ENCODE data around the gene GSG1L.

DNA sequence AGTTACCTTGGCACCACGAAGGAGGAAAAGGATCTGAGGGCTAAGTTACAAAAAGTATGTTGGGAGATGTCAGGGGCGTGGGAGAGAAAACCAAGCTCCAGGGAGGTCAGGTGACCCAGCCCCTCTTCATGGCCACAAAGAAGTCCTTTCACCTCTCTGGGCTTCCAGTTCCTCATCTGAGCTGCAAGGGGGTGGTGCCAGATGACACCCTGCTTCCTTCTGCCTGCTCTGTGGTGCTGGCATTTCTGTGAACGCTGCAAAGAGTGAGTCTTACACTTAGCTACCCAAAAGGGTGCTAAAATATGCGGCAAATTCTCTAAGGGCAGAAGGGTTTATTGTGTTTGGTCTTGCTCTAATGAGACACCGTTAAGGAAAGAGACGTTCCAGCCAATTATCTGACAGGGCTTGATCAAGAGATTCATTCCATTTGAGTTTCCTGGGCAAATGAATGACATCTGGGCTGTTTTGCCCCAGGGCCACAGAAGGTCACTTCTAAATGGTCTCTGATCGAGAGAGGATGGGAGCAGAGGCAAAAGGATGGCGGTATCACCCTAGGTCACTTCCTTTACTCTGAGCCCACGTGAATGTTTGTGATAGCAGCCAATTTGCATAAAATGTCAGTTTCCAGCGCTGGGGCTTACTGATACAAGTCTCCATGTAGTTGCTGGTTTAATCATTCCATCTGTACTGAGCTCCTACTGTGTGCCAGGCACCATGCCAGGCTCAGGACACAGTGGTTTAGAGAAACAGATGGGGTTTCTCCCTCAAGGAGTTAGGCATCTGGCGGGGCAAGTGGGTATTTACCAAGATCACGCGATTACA is 303.3 kb downstream of the GSG1L start:
- TF ChIP-seq, protein P1, sequence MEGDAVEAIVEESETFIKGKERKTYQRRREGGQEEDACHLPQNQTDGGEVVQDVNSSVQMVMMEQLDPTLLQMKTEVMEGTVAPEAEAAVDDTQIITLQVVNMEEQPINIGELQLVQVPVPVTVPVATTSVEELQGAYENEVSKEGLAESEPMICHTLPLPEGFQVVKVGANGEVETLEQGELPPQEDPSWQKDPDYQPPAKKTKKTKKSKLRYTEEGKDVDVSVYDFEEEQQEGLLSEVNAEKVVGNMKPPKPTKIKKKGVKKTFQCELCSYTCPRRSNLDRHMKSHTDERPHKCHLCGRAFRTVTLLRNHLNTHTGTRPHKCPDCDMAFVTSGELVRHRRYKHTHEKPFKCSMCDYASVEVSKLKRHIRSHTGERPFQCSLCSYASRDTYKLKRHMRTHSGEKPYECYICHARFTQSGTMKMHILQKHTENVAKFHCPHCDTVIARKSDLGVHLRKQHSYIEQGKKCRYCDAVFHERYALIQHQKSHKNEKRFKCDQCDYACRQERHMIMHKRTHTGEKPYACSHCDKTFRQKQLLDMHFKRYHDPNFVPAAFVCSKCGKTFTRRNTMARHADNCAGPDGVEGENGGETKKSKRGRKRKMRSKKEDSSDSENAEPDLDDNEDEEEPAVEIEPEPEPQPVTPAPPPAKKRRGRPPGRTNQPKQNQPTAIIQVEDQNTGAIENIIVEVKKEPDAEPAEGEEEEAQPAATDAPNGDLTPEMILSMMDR (IDR thresholded peaks at IDR 0.05): no peak
- TF ChIP-seq POLR2A (IDR thresholded peaks at IDR 0.05): no peak
- no peak for TF ChIP-seq POLR2AphosphoS5 (IDR thresholded peaks at IDR 0.05)
